Activated CD8-positive, alpha-beta memory T cell treated with anti-CD3 and anti-CD28 coated beads, Interleukin-2, amount 10 ng/mL, durations not matched to agents 7 days and 5 days (primary cell): ENCODE results near the gene NBPF9. TPM values are rescaled to one million over a fixed set of nuclear protein-coding genes. Genes with fewer than 3 reads are reported as not detected.
"Not testable (repeated sequence)": the region's sequence is repeated elsewhere in the genome, so short reads cannot be mapped to it uniquely, and the experiment has no call there.

Experiments
- ATAC-seq: fragments of 150-1000 bp; cut with Tn5 transposase; one replicate; pipeline ENCODE4 v1.10.0; 2021; ENCODE audit warnings: moderate library complexity
- CTCF ChIA-PET: fragments of 350-600 bp; sonication (Branson Sonifier 250); formaldehyde crosslinking; loops from one replicate; lab custom pipeline; 2021; ENCODE audit warnings: antibody characterized with exemption; lab: Charles Lee
- DNase-seq: peaks from one replicate; pipeline ENCODE4 v3.0.0-alpha.2; 2020
- H3K27ac Mint-ChIP-seq: one replicate; pipeline ENCODE4 v1.8.0; 2021; ENCODE audit warnings: mild to moderate bottlenecking, mixed read lengths
- H3K27me3 Mint-ChIP-seq: one replicate; pipeline ENCODE4 v1.8.0; 2021; ENCODE audit warnings: mixed read lengths
- H3K36me3 Mint-ChIP-seq: one replicate; pipeline ENCODE4 v1.8.0; 2021; ENCODE audit warnings: mild to moderate bottlenecking, mixed read lengths
- H3K4me1 Mint-ChIP-seq: one replicate; pipeline ENCODE4 v1.8.0; 2021; ENCODE audit warnings: mixed read lengths
- H3K4me3 Mint-ChIP-seq: one replicate; pipeline ENCODE4 v1.8.0; 2021; ENCODE audit warnings: mild to moderate bottlenecking, moderate library complexity, mixed read lengths
- H3K9me3 Mint-ChIP-seq: one replicate; pipeline ENCODE4 v1.8.0; 2022; ENCODE audit warnings: low read depth, mixed read lengths
- total RNA-seq, 2 experiments: library from RNA; stranded (reverse); gene quantifications; one replicate each; pipeline ENCODE4 v1.2.3, GENCODE V29; 2021

Gene NBPF9
- 10 to 100 TPM; 14.3 to 18.6 TPM for total RNA-seq

GRCh38 chr1:149103109-149104081 is at the start of gene NBPF9:
Gene NBPF9 (minus strand): TSS chr1:149103551. CDS start chr1:149082139, 21,412 bp downstream.
- Mint-ChIP-seq H3K27ac (peak within 1 kb of the TSS; percentile 85), H3K4me3 (peak within 1 kb of the TSS; percentile 92)
- DNase-seq: peak; percentile 51
- H3K4me1 Mint-ChIP-seq, H3K36me3 Mint-ChIP-seq, CTCF ChIA-PET, H3K9me3 Mint-ChIP-seq, H3K27me3 Mint-ChIP-seq: not testable (repeated sequence)
- ATAC-seq: peak; percentile 97

GRCh38 chr1:149149909-149150308 is 46.6 kb upstream of the NBPF9 start:
- CTCF ChIA-PET, H3K4me1 Mint-ChIP-seq, ATAC-seq, H3K27me3 Mint-ChIP-seq, H3K36me3 Mint-ChIP-seq, H3K4me3 Mint-ChIP-seq, H3K27ac Mint-ChIP-seq, DNase-seq, H3K9me3 Mint-ChIP-seq: not testable (repeated sequence)

DNA sequence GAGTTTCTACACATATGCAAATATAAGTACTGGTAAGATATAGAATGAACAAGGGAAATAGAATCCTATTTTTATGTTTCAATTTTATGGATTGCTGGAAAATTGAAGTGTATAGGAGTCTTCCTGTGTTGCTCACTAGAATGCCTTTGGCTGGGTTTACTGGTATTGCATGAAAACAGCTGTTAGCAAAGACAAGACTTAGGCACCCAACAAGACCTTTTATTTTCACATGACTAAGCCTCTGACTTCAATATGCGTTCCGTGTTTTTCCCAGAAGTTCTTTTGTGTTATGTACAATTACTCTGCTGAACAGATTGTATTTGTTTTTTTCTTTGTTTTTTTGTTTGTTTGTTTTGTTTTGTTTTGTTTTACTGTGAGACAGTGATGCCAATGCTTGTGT is 34.2 kb upstream of the NBPF9 start:
- H3K27me3 Mint-ChIP-seq, H3K27ac Mint-ChIP-seq, CTCF ChIA-PET, H3K4me1 Mint-ChIP-seq, H3K9me3 Mint-ChIP-seq, ATAC-seq, H3K4me3 Mint-ChIP-seq, H3K36me3 Mint-ChIP-seq, DNase-seq: not testable (repeated sequence)

- H3K4me3 Mint-ChIP-seq, ATAC-seq, H3K27ac Mint-ChIP-seq: not testable (repeated sequence)
Measured at GRCh38 chr1:149130938-149131337, 27.6 kb upstream of the NBPF9 start.

GRCh38 chr1:149129245-149129644 is 25.9 kb upstream of the NBPF9 start:
- H3K27ac Mint-ChIP-seq, ATAC-seq, DNase-seq: not testable (repeated sequence)

More at GRCh38 chr1:149130938-149131337, 27.6 kb upstream of the NBPF9 start:
- H3K4me1 Mint-ChIP-seq, H3K9me3 Mint-ChIP-seq, H3K36me3 Mint-ChIP-seq, CTCF ChIA-PET, H3K27me3 Mint-ChIP-seq, DNase-seq: not testable (repeated sequence)

GRCh38 chr1:149126555-149127145 is 23.3 kb upstream of the NBPF9 start:
- H3K36me3 Mint-ChIP-seq, H3K27me3 Mint-ChIP-seq, H3K9me3 Mint-ChIP-seq, H3K4me1 Mint-ChIP-seq, H3K27ac Mint-ChIP-seq, ATAC-seq, H3K4me3 Mint-ChIP-seq, CTCF ChIA-PET, DNase-seq: not testable (repeated sequence)

More at GRCh38 chr1:149129245-149129644, 25.9 kb upstream of the NBPF9 start:
- H3K4me3 Mint-ChIP-seq, H3K36me3 Mint-ChIP-seq, CTCF ChIA-PET, H3K4me1 Mint-ChIP-seq, H3K9me3 Mint-ChIP-seq, H3K27me3 Mint-ChIP-seq: not testable (repeated sequence)

DNA sequence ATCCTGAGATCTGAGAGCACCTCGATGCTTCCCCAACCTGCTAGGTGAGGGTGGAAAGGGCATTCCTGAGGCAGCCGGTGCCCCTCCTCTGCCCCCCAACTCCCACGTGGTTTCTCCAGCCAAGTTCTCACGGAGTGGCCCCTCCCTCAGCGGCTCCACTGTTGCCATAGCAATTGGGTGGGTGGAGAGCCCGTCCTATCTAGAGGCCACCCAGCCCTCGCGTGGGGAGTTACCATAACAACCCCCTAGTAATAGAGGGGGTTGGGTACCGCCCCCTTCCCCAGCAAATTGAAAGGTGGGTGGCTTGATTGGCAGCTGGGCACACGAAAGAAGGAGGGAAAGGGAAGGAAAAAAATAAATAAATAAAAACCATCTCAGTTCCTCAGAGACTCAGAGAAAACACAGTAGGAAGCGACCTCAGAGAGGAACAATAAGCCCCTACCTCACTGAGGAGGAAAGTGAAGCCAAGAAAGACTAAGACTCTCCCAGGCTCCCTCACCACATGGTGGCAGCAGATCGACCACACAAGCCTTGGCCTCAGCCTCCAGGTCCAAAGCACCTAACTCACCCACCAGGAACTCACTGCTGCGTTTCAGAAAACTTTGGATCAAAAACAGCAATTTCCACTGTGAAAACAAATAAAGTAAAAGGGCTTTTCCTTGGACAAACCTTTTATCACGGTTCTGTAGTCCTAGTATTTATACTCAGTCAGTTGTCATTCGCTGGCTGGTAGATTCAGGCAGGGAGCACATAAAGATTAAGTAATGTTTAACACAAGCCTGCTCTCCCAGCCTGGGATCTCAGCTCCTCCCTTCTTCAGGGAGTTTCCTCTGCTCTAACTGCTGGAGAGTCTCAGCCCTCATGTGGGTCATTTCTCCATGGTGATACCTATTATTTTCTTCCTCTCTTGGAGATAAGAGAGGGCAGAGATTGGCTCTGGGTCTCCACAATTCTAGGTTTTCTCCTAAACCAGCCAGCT is 20.9 kb upstream of the NBPF9 start:
- H3K9me3 Mint-ChIP-seq, H3K4me3 Mint-ChIP-seq, H3K36me3 Mint-ChIP-seq, H3K4me1 Mint-ChIP-seq, H3K27ac Mint-ChIP-seq, H3K27me3 Mint-ChIP-seq, CTCF ChIA-PET, ATAC-seq, DNase-seq: not testable (repeated sequence)

DNA sequence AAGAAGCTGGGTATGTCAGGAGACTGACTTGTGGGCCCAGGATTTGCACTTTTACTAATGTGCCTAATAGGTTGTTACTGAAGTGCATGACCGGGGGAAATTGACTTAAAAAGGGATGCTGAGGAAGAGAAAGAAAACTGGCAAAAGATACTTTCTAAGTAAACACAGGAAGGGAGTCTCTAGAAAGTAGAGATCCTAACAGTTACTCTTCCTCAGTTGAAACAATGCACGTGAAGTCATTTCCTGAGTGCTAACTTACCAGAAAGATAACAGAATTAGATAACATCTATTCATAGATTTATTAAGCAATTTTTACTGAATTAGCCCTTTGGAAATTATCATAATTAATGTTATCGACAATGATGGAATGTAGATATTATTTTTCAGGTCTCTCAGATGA is 9.5 kb upstream of the NBPF9 start:
- H3K4me1 Mint-ChIP-seq, H3K27ac Mint-ChIP-seq, ATAC-seq, DNase-seq, H3K27me3 Mint-ChIP-seq, H3K36me3 Mint-ChIP-seq, H3K9me3 Mint-ChIP-seq, H3K4me3 Mint-ChIP-seq, CTCF ChIA-PET: not testable (repeated sequence)

DNA sequence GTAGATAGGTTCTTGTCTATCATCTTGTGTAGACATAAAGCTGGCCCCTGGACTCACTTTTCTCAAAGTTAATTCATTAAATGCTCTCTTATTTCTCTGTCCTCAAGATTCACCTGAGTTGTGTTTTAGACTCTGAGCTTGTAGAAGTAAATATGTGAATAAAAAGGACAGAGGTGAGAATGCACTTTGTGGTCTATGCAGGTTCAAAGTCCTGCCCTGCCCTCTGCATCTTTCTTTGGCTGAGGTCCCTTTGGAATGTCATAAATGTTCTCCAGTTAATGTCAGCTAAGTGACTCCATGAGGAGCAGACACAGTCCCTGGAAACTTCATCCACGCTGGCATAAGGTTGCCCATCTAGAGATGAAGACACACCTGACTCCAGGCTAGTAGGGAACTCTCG is 7.0 kb upstream of the NBPF9 start:
- H3K27ac Mint-ChIP-seq, DNase-seq, ATAC-seq, H3K36me3 Mint-ChIP-seq, H3K27me3 Mint-ChIP-seq, H3K9me3 Mint-ChIP-seq, H3K4me3 Mint-ChIP-seq, CTCF ChIA-PET, H3K4me1 Mint-ChIP-seq: not testable (repeated sequence)

DNA sequence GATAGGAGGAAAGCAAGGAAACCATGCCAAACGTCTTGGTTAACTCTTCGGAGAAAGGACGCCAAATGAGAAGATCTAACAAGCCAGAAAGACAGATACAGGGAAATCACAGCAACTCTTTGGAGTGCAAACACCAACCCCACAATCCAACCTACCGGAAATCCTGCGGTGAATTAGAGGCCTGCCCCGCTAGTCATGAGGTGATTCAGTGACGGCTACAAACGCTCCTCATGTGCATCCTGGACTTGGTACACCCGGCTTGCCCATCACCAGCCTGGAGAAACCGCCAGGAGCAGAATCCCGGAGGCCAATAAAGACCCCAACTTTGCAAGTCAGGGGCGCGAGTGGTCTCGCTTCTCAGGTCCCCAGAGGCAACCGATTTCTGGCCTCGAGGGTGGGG is 777 bp downstream of the NBPF9 start:
- H3K9me3 Mint-ChIP-seq, H3K4me1 Mint-ChIP-seq, H3K27me3 Mint-ChIP-seq, H3K27ac Mint-ChIP-seq, H3K36me3 Mint-ChIP-seq, CTCF ChIA-PET: not testable (repeated sequence)
- ATAC-seq: peak; percentile 53
- H3K4me3 Mint-ChIP-seq: peak overlapping the region; percentile 24
- DNase-seq: peak; percentile 62

GRCh38 chr1:149098276-149098675 is 5.1 kb downstream of the NBPF9 start:
- H3K27ac Mint-ChIP-seq, H3K4me3 Mint-ChIP-seq, DNase-seq, CTCF ChIA-PET, H3K36me3 Mint-ChIP-seq, ATAC-seq, H3K9me3 Mint-ChIP-seq, H3K27me3 Mint-ChIP-seq, H3K4me1 Mint-ChIP-seq: not testable (repeated sequence)

GRCh38 chr1:149093155-149093554 is 10.2 kb downstream of the NBPF9 start:
- H3K4me1 Mint-ChIP-seq, ATAC-seq, H3K27me3 Mint-ChIP-seq, H3K4me3 Mint-ChIP-seq, DNase-seq, H3K36me3 Mint-ChIP-seq, H3K9me3 Mint-ChIP-seq, H3K27ac Mint-ChIP-seq, CTCF ChIA-PET: not testable (repeated sequence)

GRCh38 chr1:149075505-149076127 is 27.7 kb downstream of the NBPF9 start:
- CTCF ChIA-PET, H3K27ac Mint-ChIP-seq, DNase-seq, H3K4me1 Mint-ChIP-seq, H3K9me3 Mint-ChIP-seq, H3K27me3 Mint-ChIP-seq, H3K4me3 Mint-ChIP-seq, H3K36me3 Mint-ChIP-seq, ATAC-seq: not testable (repeated sequence)
